Stomach (tissue), 9 donors: ENCODE data around the gene CFAP20DC. TPM values are rescaled to one million over a fixed set of nuclear protein-coding genes. Genes with fewer than 3 reads are reported as not detected.

Experiments
- DNase-seq, 2 donors: peaks; one replicate each; pipeline versions ENCODE4 v3.0.0 to v3.0.0-alpha.2; 2013 to 2019
- H3K27ac ChIP-seq, 5 donors: fragments of 200-600 bp in 4 of 5; sonication (generic) in 4 of 5; one replicate each; pipeline ENCODE4 v1.5.1; 2013 to 2019; ENCODE audit warnings: mild to moderate bottlenecking in 1 of 5, moderate library complexity in 1 of 5
- H3K27me3 ChIP-seq, 3 donors: fragments of 200-600 bp; sonication (generic); one replicate each; pipeline ENCODE4 v1.5.1; 2017 to 2019; ENCODE audit warnings: mixed run types in 1 of 3
- H3K36me3 ChIP-seq, 4 donors: fragments of 200-600 bp; sonication (generic); 1 replicate in 3 of 4; 2 replicates in 1 of 4; pipeline ENCODE4 v1.5.1; 2016 to 2019
- H3K4me1 ChIP-seq, 4 donors: fragments of 200-600 bp; sonication (generic); one replicate each; pipeline ENCODE4 v1.5.1; 2016 to 2019
- H3K4me3 ChIP-seq, 4 donors: fragments of 200-600 bp; sonication (generic) in 3 of 4; one replicate each; pipeline ENCODE4 v1.5.1; 2016 to 2019; ENCODE audit warnings: mild to moderate bottlenecking in 1 of 4
- H3K9me3 ChIP-seq, 4 donors: fragments of 200-600 bp; sonication (generic); one replicate each; pipeline ENCODE4 v1.5.1; 2016 to 2019
- EP300 ChIP-seq: sonication (generic); formaldehyde crosslinking; IDR thresholded peaks from one replicate; pipeline ENCODE4 v1.6.1; 2017; ENCODE audit warnings: antibody characterized with exemption
- POLR2A ChIP-seq, 4 donors: fragments of 450-650 bp; IDR thresholded peaks; one replicate each; pipeline ENCODE4 v1.6.1; 2016; ENCODE audit warnings: antibody characterized with exemption in 4 of 4, control low read depth in 2 of 4, mild to moderate bottlenecking in 1 of 4, moderate library complexity in 1 of 4
- POLR2AphosphoS5 ChIP-seq, 3 donors: sonication (generic); formaldehyde crosslinking; IDR thresholded peaks; one replicate each; pipeline ENCODE4 v1.6.1; 2016; ENCODE audit warnings: antibody characterized with exemption in 3 of 3
- WGBS, 5 donors: extraction: QIAGEN DNeasy Blood & Tissue Kit in 3 of 5; methylation state at CpG; one replicate each; pipeline versions ENCODE4 v1.1.5 to v1.1.7; 2013 to 2018; 5-methylcytosine and 5-hydroxymethylcytosine counted together
- intact Hi-C: fragments of 100-400 bp; cut with DNase I; formaldehyde crosslinking; loops from one replicate; pipeline ENCODE4 v1.15.1; 2023; ENCODE audit warnings: low total_unique reads
- polyA plus RNA-seq, 3 donors: library from polyadenylated mRNA; stranded (reverse); fragments of 200-250 nt; gene quantifications; one replicate each; pipeline ENCODE4 v1.2.3, GENCODE V29; 2013
- total RNA-seq, 5 donors: library from RNA; depleted of rRNA; stranded (reverse); fragments of >200 nt; gene quantifications; one replicate each; pipeline versions ENCODE4 v1.1.0 to v1.2.3, GENCODE V29; 2014 to 2016
- TF ChIP-seq, protein P1 (sequence below), 7 experiments: fragments of 450-650 bp in 4 of 7; fragments of 200-600 bp in 3 of 7; sonication (generic) in 3 of 7; IDR thresholded peaks; one replicate each; pipeline ENCODE4 v1.5.1; 2016 to 2019; ENCODE audit warnings: antibody characterized with exemption in 7 of 7, control low read depth in 2 of 7, mild to moderate bottlenecking in 1 of 7
- donor health status: healthy with polysubstance abuse.
- donor health status: Bipolar disorder and iron deficiency.
- donor health status: healthy.

CFAP20DC gene
- total and polyA plus RNA-seq, 8 donors, result 0.81 to 2.0 (median 1.00) TPM; not detected in 4

DNA sequence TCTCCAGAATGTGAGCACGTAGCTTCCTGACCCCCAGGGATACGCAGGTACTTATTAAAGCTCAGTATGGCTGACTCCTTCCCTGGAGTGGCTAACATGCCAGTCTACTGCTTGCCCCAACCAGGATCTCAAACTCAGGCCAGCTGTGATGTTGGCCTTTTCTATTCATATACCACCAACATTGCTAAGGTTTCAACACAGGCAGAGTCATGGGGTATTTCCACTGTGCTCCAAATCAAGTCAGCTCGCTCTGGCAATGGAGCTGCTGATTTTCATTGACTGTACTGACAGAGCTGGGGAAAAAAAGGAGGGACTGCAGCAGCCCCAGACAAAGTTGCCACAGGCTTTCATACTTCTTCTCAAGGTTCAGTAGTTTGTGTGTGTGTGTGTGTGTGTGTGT lies 87.0 kb downstream of the CFAP20DC start:
- intact Hi-C loops, result no loop called here
- 92 to 98% (median 96%) methylated on average over 3 of the region's 3 CpGs for WGBS, 5 donors

GRCh38 chr3:58962040-58962651 lies 87.7 kb downstream of the CFAP20DC start:
- intact Hi-C loops, result no loop called here
- Histone ChIP-seq H3K9me3 (no peaks in the 10 kb centered on the region), H3K4me1 (no peaks in the 10 kb centered on the region), H3K27ac (no peak overlapping the region), H3K36me3 (no peaks in the 10 kb centered on the region), H3K27me3 (no peaks in the 10 kb centered on the region), H3K4me3 (no peak overlapping the region)
- 64 to 74% (median 69%) methylated on average over 2 of the region's 2 CpGs for WGBS, 5 donors
- TF ChIP-seq POLR2A (IDR thresholded peaks at IDR 0.05), result no peak
- TF ChIP-seq POLR2AphosphoS5 (IDR thresholded peaks at IDR 0.05), result no peak
- no peak for TF ChIP-seq EP300
- TF ChIP-seq, protein P1, sequence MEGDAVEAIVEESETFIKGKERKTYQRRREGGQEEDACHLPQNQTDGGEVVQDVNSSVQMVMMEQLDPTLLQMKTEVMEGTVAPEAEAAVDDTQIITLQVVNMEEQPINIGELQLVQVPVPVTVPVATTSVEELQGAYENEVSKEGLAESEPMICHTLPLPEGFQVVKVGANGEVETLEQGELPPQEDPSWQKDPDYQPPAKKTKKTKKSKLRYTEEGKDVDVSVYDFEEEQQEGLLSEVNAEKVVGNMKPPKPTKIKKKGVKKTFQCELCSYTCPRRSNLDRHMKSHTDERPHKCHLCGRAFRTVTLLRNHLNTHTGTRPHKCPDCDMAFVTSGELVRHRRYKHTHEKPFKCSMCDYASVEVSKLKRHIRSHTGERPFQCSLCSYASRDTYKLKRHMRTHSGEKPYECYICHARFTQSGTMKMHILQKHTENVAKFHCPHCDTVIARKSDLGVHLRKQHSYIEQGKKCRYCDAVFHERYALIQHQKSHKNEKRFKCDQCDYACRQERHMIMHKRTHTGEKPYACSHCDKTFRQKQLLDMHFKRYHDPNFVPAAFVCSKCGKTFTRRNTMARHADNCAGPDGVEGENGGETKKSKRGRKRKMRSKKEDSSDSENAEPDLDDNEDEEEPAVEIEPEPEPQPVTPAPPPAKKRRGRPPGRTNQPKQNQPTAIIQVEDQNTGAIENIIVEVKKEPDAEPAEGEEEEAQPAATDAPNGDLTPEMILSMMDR (IDR thresholded peaks at IDR 0.05), result no peak
- DNase-seq, result no peak

More for the DNA sequence above, 87.0 kb downstream of the CFAP20DC start:
- Histone ChIP-seq H3K36me3 (no peaks in the 10 kb centered on the region), H3K27ac (no peak overlapping the region), H3K9me3 (no peaks in the 10 kb centered on the region), H3K4me1 (no peaks in the 10 kb centered on the region), H3K4me3 (no peak overlapping the region), H3K27me3 (no peaks in the 10 kb centered on the region)
- no peak for DNase-seq
- TF ChIP-seq EP300, result no peak
- TF ChIP-seq POLR2A (IDR thresholded peaks at IDR 0.05), result no peak
- TF ChIP-seq, protein P1 (IDR thresholded peaks at IDR 0.05), result no peak
- TF ChIP-seq POLR2AphosphoS5 (IDR thresholded peaks at IDR 0.05), result no peak

DNA sequence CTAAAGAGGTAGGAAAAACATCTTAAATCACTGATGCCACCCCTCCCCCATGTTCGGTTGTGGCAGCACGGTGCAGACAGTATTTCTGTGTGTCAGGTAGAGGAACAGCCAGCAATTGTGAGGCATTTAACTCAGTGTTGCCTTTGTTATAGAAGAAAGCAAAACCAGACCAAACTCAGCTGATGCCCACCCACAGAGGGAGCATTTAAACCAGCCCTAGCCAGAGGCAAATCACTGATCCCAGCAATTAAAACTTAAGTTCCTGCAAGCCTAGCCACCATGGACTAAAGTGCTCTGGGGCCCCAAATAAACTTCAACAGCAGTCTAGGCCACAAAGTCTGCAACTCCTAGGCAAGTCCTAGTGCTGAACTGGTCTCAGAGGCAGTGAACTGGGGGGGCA lies 94.5 kb downstream of the CFAP20DC start:
- Histone ChIP-seq H3K36me3 (no peaks in the 10 kb centered on the region), H3K9me3 (no peaks in the 10 kb centered on the region), H3K4me1 (no peaks in the 10 kb centered on the region), H3K4me3 (no peak overlapping the region), H3K27me3 (no peaks in the 10 kb centered on the region), H3K27ac (no peak overlapping the region)
- DNase-seq, result no peak
- TF ChIP-seq, protein P1 (IDR thresholded peaks at IDR 0.05), result no peak
- TF ChIP-seq POLR2A (IDR thresholded peaks at IDR 0.05), result no peak
- no peak for TF ChIP-seq EP300
- no peak for TF ChIP-seq POLR2AphosphoS5 (IDR thresholded peaks at IDR 0.05)
- 71 to 86% (median 80%) methylated on average over 2 of the region's 2 CpGs for WGBS, 5 donors
- intact Hi-C loops, result no loop called here

DNA sequence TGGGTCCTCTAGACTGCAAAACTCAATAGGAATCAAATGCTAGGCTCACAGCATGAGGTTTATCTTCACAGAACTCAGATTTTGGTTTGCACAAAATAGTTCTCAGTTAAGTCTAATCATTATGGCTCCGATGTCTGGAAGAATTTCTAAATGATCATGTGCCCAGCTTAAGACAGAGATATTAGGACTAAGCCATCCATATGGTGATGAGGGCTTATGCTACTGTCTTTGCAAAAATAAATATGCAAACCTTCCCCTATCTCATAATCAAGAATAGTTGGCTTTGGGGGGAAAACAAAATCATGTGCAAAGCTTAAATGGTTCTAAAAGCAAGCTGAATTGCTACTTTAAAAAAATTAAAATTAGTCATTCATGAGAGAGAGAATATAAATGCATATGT lies 96.5 kb downstream of the CFAP20DC start:
- Histone ChIP-seq H3K36me3 (no peaks in the 10 kb centered on the region), H3K4me1 (no peaks in the 10 kb centered on the region), H3K9me3 (no peaks in the 10 kb centered on the region), H3K4me3 (no peak overlapping the region), H3K27ac (no peak overlapping the region), H3K27me3 (no peaks in the 10 kb centered on the region)
- WGBS, 5 donors, result 75 to 91% (median 86%) methylated on average over 1 of the region's 1 CpG
- no peak for TF ChIP-seq POLR2AphosphoS5 (IDR thresholded peaks at IDR 0.05)
- TF ChIP-seq, protein P1 (IDR thresholded peaks at IDR 0.05), result no peak
- no peak for TF ChIP-seq EP300
- no peak for TF ChIP-seq POLR2A (IDR thresholded peaks at IDR 0.05)
- DNase-seq, result no peak
- intact Hi-C loops, result no loop called here
